ENCODE results near the gene CNNM1. TPM values are rescaled to one million over a fixed set of nuclear protein-coding genes. Genes with fewer than 3 reads are reported as not detected.

Gene CNNM1
- total RNA-seq, 1 experiment from 2014 or later: 3.0 TPM

GRCh38 chr10:99418910-99419624, 89.9 kb downstream of the CNNM1 start:
- DNase-seq (ENCODE audit: low read depth): no peak

- DNase-seq (ENCODE audit: low read depth): no peak
These were observed 90.5 kb downstream of the CNNM1 start for GRCh38 chr10:99419688-99420087.

GRCh38 chr10:99421233-99421739, 92.1 kb downstream of the CNNM1 start:
- no peak for DNase-seq (ENCODE audit: low read depth)

- no peak for DNase-seq (ENCODE audit: low read depth)
These were observed 93.5 kb downstream of the CNNM1 start for GRCh38 chr10:99422529-99423096.

- DNase-seq (ENCODE audit: low read depth): no peak
These were observed 95.5 kb downstream of the CNNM1 start for GRCh38 chr10:99424656-99425055.

- DNase-seq (ENCODE audit: low read depth): no peak
These were observed 96.0 kb downstream of the CNNM1 start for GRCh38 chr10:99425204-99425603.

GRCh38 chr10:99426689-99427088, 97.5 kb downstream of the CNNM1 start:
- no peak for DNase-seq (ENCODE audit: low read depth)

GRCh38 chr10:99427566-99428190, 98.5 kb downstream of the CNNM1 start:
- no peak for DNase-seq (ENCODE audit: low read depth)

- no peak for DNase-seq (ENCODE audit: low read depth)
These were observed 100.5 kb downstream of the CNNM1 start for GRCh38 chr10:99429517-99430095.

GRCh38 chr10:99430116-99430450, 100.9 kb downstream of the CNNM1 start:
- no peak for DNase-seq (ENCODE audit: low read depth)

GRCh38 chr10:99430451-99431189, 101.5 kb downstream of the CNNM1 start, which contains the start of gene GOT1:
GOT1 (minus strand) TSS chr10:99430624; CDS start chr10:99430565, 59 bp downstream.
- DNase-seq (ENCODE audit: low read depth): peak; percentile 96

- peak; percentile 46 for DNase-seq (ENCODE audit: low read depth)
These were observed 102.1 kb downstream of the CNNM1 start for GRCh38 chr10:99431190-99431760.

- no peak for DNase-seq (ENCODE audit: low read depth)
These were observed 102.9 kb downstream of the CNNM1 start for GRCh38 chr10:99432047-99432446.

- no peak for DNase-seq (ENCODE audit: low read depth)
These were observed 103.7 kb downstream of the CNNM1 start for GRCh38 chr10:99432881-99433280.

- DNase-seq (ENCODE audit: low read depth): no peak
These were observed 104.3 kb downstream of the CNNM1 start for GRCh38 chr10:99433378-99434020.

GRCh38 chr10:99435986-99436638, 107.0 kb downstream of the CNNM1 start:
- DNase-seq (ENCODE audit: low read depth): no peak

GRCh38 chr10:99438890-99439289, 109.7 kb downstream of the CNNM1 start:
- no peak for DNase-seq (ENCODE audit: low read depth)

- no peak for DNase-seq (ENCODE audit: low read depth)
These were observed 113.2 kb downstream of the CNNM1 start for GRCh38 chr10:99442394-99442793.

GRCh38 chr10:99443500-99443899, 114.3 kb downstream of the CNNM1 start:
- DNase-seq (ENCODE audit: low read depth): no peak

Measured in Daoy (cell line).